Naive B cell (primary cell): ENCODE measurements around the gene ZNF185. TPM values are rescaled to one million over a fixed set of nuclear protein-coding genes. Genes with fewer than 3 reads are reported as not detected.

Experiments
- polyA plus RNA-seq, 6 donors: library from polyadenylated mRNA; unstranded; fragments of 300-500 nt; fragmentation: Illumina TruSeq; gene quantifications; one replicate each; pipeline ENCODE4 v1.2.3, GENCODE V29; 2021; ENCODE audit warnings: low read depth in 6 of 6

Gene ZNF185
- polyA plus RNA-seq, 6 donors from 2014 or later, result 0.55 to 4.3 (median 2.4) TPM

Other genes with a start within 250 kb of the ZNF185 start
- not detected for gene MAGEA3, start 199.3 kb upstream of the ZNF185 start, polyA plus RNA-seq
- gene CSAG2, start 188.8 kb upstream of the ZNF185 start, polyA plus RNA-seq, result not detected
- gene MAGEA2B, start 183.4 kb upstream of the ZNF185 start, polyA plus RNA-seq, result not detected
- gene CSAG1, start 164.3 kb upstream of the ZNF185 start, polyA plus RNA-seq, result not detected
- gene MAGEA12, start 164.3 kb upstream of the ZNF185 start, polyA plus RNA-seq, result not detected
- not detected for gene MAGEA2, start 144.2 kb upstream of the ZNF185 start, polyA plus RNA-seq
- gene CSAG3, start 138.8 kb upstream of the ZNF185 start, polyA plus RNA-seq, result not detected
- gene MAGEA6, start 128.4 kb upstream of the ZNF185 start, polyA plus RNA-seq, result not detected
- gene CETN2, start 67.3 kb upstream of the ZNF185 start, polyA plus RNA-seq, result 10 to 100 TPM; 21.4 to 34.3 (median 26.9) TPM
- gene NSDHL, start 67.0 kb upstream of the ZNF185 start, polyA plus RNA-seq, result 10 to 100 TPM; 10.8 to 20.0 (median 15.4) TPM
- under 1 TPM in 3 of 6 donors, not detected in 3; 0.08 to 0.09 (median 0.08) TPM for gene PNMA5, start 96.0 kb downstream of the ZNF185 start, polyA plus RNA-seq
- gene PNMA3, start 158.4 kb downstream of the ZNF185 start, polyA plus RNA-seq, result under 1 TPM in 2 of 6 donors, not detected in 4; 0.35 to 0.49 TPM
- not detected for gene PNMA6A, start 174.4 kb downstream of the ZNF185 start, polyA plus RNA-seq